Fibroblast of skin of back (primary cell): ENCODE data around the gene CEPT1.

Experiments used
- DNase-seq: peaks from one replicate; pipeline ENCODE4 v3.0.0-alpha.2; 2013

CEPT1 gene

DNA sequence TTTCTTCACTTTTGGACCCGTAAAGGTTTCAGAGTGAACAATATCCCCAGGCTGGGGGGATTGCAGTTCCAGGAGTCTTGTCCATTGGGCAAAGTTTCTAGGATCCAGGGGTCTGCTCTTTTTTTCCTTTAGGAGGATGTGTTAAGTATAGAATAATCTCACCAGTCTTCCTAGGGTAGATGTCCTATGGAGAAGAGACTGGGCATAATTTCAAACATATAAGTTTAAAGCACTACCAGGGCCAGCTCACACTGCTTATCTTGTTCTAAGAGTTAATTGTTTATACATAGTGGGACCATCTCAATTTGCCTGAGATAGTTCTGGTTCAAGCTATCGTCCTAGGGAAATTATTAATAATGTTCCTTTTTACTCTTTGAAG, 88.7 kb downstream of the CEPT1 start:
- DNase-seq: no peak

DNA sequence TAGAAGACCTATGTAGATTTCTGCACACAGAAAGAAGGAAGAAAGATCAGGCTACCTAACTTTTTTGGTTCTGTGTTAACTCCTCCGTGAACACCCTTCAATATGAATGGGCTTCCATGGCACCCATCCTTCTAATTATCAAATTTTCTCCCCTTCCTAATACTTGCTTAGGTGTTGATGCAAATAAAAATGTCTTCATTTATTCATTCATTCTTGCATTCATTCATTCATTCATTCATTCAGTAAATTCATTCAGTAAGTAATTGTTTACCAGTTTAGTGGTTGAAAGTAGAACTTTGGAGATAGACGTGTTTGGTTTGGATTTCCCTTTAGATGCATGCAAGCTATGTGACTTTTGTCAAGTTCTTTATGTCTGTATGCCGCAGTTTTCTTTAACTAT, 92.1 kb downstream of the CEPT1 start:
- DNase-seq: no peak

DNA sequence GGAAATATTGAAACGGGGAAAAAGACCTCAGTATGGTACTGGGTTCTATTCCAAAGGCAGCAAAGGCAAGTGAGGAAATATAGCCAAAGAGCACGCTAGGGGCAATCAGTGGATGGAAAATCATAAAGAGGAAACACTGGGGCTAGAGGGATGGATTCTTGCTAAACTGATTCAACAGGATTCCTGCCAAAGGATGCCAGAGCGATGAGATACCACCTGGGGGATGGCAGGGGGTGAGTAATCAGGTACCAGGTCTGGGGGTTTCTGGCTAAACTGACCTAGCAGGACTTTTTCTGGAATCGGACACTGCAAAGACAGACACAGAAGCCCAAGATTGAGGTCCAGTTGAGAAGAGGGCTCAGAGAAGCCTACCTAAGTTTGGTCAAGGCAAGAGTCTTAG, 94.2 kb downstream of the CEPT1 start:
- no peak for DNase-seq
